GM12878 (cell line): ENCODE results near the gene SLC12A6. TPM values are rescaled to one million over a fixed set of nuclear protein-coding genes. Genes with fewer than 3 reads are reported as not detected.

Experiments used
- BHLHE40 ChIP-seq, 2 experiments: fragments of 450-650 bp in 1 of 2; IDR thresholded peaks; 2 replicates each; pipeline ENCODE4 v1.6.1; 2011 to 2017; ENCODE audit warnings: low read depth in 2 of 2, borderline replicate concordance in 1 of 2, improper control_type of control experiment in 1 of 2, low read length in 1 of 2, mild to moderate bottlenecking in 1 of 2
- CHD1 ChIP-seq: IDR thresholded peaks from 2 replicates; pipeline ENCODE4 v1.6.1; 2012; ENCODE audit warnings: low read depth, low read length, improper control_type of control experiment
- CHD2 ChIP-seq: IDR thresholded peaks from 2 replicates; pipeline ENCODE4 v1.6.1; 2011; ENCODE audit warnings: low read depth, low read length, improper control_type of control experiment, borderline replicate concordance
- EGR1 ChIP-seq, 2 experiments: IDR thresholded peaks; 1 replicate in 1 of 2; 2 replicates in 1 of 2; pipeline ENCODE4 v1.6.1; 2011 to 2012; ENCODE audit warnings: low read depth in 2 of 2, low read length in 2 of 2, borderline replicate concordance in 1 of 2, mild to moderate bottlenecking in 1 of 2, moderate library complexity in 1 of 2
- EZH2 ChIP-seq: IDR thresholded peaks from 2 replicates; pipeline ENCODE4 v1.6.1; 2012; ENCODE audit warnings: low read depth, mild to moderate bottlenecking, control low read depth, inconsistent platforms, low read length, borderline replicate concordance; ENCODE audit not compliant: control insufficient read depth
- IKZF2 ChIP-seq, 2 experiments: fragments of 450-650 bp; IDR thresholded peaks; 2 replicates each; pipeline ENCODE4 v1.6.1; 2017; ENCODE audit warnings: mild to moderate bottlenecking in 2 of 2, moderate library complexity in 2 of 2
- MXI1 ChIP-seq: fragments of 150-350 bp; IDR thresholded peaks from 2 replicates; pipeline ENCODE4 v1.6.1; 2011; ENCODE audit warnings: low read depth, mild to moderate bottlenecking, inconsistent platforms, low read length, improper control_type of control experiment
- NFYB ChIP-seq: IDR thresholded peaks from 2 replicates; pipeline ENCODE4 v1.6.1; 2011; ENCODE audit warnings: low read depth, mild to moderate bottlenecking, low read length, improper control_type of control experiment, moderate library complexity; ENCODE audit not compliant: insufficient read depth
- POU2F2 ChIP-seq: IDR thresholded peaks from 3 replicates; pipeline ENCODE4 v1.6.1; 2011; ENCODE audit warnings: low read depth, mild to moderate bottlenecking, low read length, borderline replicate concordance
- RAD21 ChIP-seq: IDR thresholded peaks from 2 replicates; pipeline ENCODE4 v1.6.1; 2011; ENCODE audit warnings: mild to moderate bottlenecking, low read depth, low read length, moderate library complexity; ENCODE audit not compliant: insufficient read depth
- RBBP5 ChIP-seq: fragments of 200-600 bp; sonication (generic); conservative IDR thresholded peaks from 2 replicates; pipeline ENCODE4 v1.6.1; 2016
- RELA ChIP-seq: fragments of 450-650 bp; IDR thresholded peaks from 2 replicates; pipeline ENCODE4 v1.8.0; 2014; ENCODE audit warnings: borderline replicate concordance; ENCODE audit not compliant: partially characterized antibody
- SUPT20H ChIP-seq: IDR thresholded peaks from 2 replicates; pipeline ENCODE4 v1.6.1; 2011; ENCODE audit warnings: low read depth, mild to moderate bottlenecking, low read length, moderate library complexity, borderline replicate concordance; ENCODE audit not compliant: control insufficient read depth
- SUZ12 ChIP-seq: fragments of 200-600 bp; sonication (generic); IDR thresholded peaks from one replicate; pipeline ENCODE4 v1.6.1; 2018; ENCODE audit warnings: antibody characterized with exemption, mild to moderate bottlenecking; ENCODE audit not compliant: unreplicated experiment
- ZBED1 ChIP-seq: IDR thresholded peaks from 2 replicates; pipeline ENCODE4 v1.6.1; 2016; ENCODE audit warnings: borderline replicate concordance
- ZNF24 ChIP-seq: fragments of 450-650 bp; IDR thresholded peaks from 2 replicates; pipeline ENCODE4 v1.6.1; 2017; ENCODE audit warnings: antibody characterized with exemption, mild to moderate bottlenecking
- polyA plus RNA-seq, 11 experiments: library from polyadenylated mRNA; depleted of rRNA in 4 of 11; unstranded in 6 of 11; stranded (reverse) in 5 of 11; fragments of >200 nt; fragmentation: Nextera tagmentation in 4 of 11; fragmentation: Illumina TruSeq in 1 of 11; extraction: Ambion mirVana in 4 of 11; extraction: Trizol in 1 of 11; gene quantifications; 1 replicate in 1 of 11; 2 replicates in 10 of 11; pipeline versions ENCODE4 v1.2.1 to v1.2.3, GENCODE V29; 2011 to 2016; ENCODE audit warnings: inconsistent platforms in 2 of 11, missing spikeins in 2 of 11, low read depth in 1 of 11
- total RNA-seq, 4 experiments: library from RNA; depleted of rRNA in 3 of 4; stranded (reverse); fragments of >200 nt in 3 of 4; fragmentation: Illumina TruSeq in 1 of 4; extraction: Trizol in 1 of 4; gene quantifications; 2 replicates each; pipeline versions ENCODE4 v1.2.1 to v1.2.3, GENCODE V29; 2013 to 2021
- TF ChIP-seq, protein P1 (sequence below): fragments of 150-350 bp; IDR thresholded peaks from 2 replicates; pipeline ENCODE4 v1.6.1; 2014; ENCODE audit warnings: mild to moderate bottlenecking, low read depth, low read length
- TF ChIP-seq, protein P2 (sequence below): IDR thresholded peaks from 2 replicates; pipeline ENCODE4 v1.6.1; 2011; ENCODE audit warnings: low read depth, low read length, improper control_type of control experiment, borderline replicate concordance
- TF ChIP-seq, protein P3 (sequence below): IDR thresholded peaks from 2 replicates; pipeline ENCODE4 v1.6.1; 2012; ENCODE audit warnings: low read depth, low read length, improper control_type of control experiment

SLC12A6 gene
- total and polyA plus RNA-seq, 10 of the 15 experiments (the other 5 are each of a cell fraction or from before 2014, with no cell fraction given), result 4.7 to 94.4 (median 34.2) TPM

DNA sequence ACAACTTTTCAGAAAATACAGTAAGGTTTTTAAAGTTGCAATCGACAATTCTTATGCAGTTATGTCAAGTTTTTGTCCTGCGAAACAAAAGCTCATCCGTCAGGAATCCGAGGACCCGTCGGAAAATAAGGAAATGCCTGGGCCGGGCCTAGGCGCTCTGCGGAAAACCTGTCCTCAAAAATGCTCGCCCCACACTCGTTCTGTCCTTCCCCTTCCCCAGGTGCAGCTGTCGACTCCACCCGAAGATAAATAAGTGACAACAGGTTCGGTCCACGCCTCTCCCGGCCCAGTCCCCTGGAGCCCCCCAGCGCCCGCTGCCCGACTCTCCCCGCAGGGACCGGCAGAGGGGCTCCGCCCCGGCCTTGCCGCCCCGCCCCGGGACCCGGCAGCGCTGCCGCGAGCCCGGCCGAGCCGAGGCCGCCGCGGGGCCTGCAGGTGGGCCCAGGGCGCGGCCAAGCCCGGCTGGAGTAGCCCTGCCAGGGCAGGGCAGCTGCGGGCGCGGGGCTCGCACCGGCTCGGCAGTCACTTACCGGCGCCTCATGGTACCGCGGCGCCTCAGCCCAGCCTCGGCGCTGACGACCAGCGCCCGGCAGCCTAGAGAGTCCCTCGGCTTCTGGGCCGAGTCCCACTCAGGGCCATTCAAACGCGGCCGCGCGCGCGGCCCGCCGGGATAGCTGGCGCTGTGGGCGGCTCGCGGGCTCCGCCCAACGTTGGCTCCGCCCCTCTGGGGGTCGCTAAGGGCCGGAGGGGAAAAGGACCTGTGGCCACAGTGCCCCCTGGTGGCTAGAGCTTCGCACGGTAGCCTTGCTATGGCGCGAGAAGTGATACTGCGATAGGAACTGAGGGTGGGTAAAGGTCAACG is 127.9 kb downstream of the SLC12A6 start, which contains the start of gene KATNBL1 (continued):
- no peak for TF ChIP-seq EZH2
- TF ChIP-seq SUPT20H, result no peak
- TF ChIP-seq ZBED1, result 0 out of 2 replicates have a peak, but pooled peaks have one; percentile 30
- peak; percentile 89 for TF ChIP-seq RAD21
- TF ChIP-seq CHD2, result no peak; the same call in 1 of the 2 replicates
- TF ChIP-seq EGR1 (IDR thresholded peaks at IDR 0.05; ENCODE audit: borderline replicate concordance in 1 of 2, low read depth in 2 of 2, low read length in 2 of 2), result peak in 1 of 2 experiments; percentile 54; a peak in 1 of 3 replicates
- TF ChIP-seq RBBP5, result 0 out of 2 replicates have a peak, but pooled peaks have one; percentile 49
- TF ChIP-seq, protein P1, sequence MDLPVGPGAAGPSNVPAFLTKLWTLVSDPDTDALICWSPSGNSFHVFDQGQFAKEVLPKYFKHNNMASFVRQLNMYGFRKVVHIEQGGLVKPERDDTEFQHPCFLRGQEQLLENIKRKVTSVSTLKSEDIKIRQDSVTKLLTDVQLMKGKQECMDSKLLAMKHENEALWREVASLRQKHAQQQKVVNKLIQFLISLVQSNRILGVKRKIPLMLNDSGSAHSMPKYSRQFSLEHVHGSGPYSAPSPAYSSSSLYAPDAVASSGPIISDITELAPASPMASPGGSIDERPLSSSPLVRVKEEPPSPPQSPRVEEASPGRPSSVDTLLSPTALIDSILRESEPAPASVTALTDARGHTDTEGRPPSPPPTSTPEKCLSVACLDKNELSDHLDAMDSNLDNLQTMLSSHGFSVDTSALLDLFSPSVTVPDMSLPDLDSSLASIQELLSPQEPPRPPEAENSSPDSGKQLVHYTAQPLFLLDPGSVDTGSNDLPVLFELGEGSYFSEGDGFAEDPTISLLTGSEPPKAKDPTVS, result no peak
- TF ChIP-seq IKZF2 (IDR thresholded peaks at IDR 0.05), result no peak
- no peak for TF ChIP-seq SUZ12
- no peak for TF ChIP-seq CHD1
- TF ChIP-seq RELA, result peak; percentile 60
- peak in 1 of 2 experiments; percentile 47; a peak in 2 of 4 replicates for TF ChIP-seq BHLHE40 (IDR thresholded peaks at IDR 0.05; ENCODE audit: borderline replicate concordance in 1 of 2, low read depth in 2 of 2, low read length in 1 of 2)
- TF ChIP-seq, protein P2, sequence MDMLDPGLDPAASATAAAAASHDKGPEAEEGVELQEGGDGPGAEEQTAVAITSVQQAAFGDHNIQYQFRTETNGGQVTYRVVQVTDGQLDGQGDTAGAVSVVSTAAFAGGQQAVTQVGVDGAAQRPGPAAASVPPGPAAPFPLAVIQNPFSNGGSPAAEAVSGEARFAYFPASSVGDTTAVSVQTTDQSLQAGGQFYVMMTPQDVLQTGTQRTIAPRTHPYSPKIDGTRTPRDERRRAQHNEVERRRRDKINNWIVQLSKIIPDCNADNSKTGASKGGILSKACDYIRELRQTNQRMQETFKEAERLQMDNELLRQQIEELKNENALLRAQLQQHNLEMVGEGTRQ, result no peak
- no peak for TF ChIP-seq ZNF24
- no peak for TF ChIP-seq NFYB
- TF ChIP-seq, protein P3, sequence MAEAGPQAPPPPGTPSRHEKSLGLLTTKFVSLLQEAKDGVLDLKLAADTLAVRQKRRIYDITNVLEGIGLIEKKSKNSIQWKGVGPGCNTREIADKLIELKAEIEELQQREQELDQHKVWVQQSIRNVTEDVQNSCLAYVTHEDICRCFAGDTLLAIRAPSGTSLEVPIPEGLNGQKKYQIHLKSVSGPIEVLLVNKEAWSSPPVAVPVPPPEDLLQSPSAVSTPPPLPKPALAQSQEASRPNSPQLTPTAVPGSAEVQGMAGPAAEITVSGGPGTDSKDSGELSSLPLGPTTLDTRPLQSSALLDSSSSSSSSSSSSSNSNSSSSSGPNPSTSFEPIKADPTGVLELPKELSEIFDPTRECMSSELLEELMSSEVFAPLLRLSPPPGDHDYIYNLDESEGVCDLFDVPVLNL, result peak; percentile 82
- TF ChIP-seq POU2F2, result peak; percentile 73; the same call in 2 of the 3 replicates
- TF ChIP-seq MXI1, result peak; percentile 60; the same call in 1 of the 2 replicates
